Endothelial cell (in vitro differentiated cells): ENCODE measurements around the gene ETFA. TPM values are rescaled to one million over a fixed set of nuclear protein-coding genes. Genes with fewer than 3 reads are reported as not detected.

Experiments used
- DNase-seq: peaks from one replicate; pipeline ENCODE4 v3.0.0; 2021; ENCODE audit warnings: low spot score
- H3K27ac Mint-ChIP-seq: one replicate; pipeline ENCODE4 v1.8.0; 2021; ENCODE audit warnings: mixed read lengths, inconsistent platforms; ENCODE audit not compliant: unreplicated experiment
- H3K27me3 Mint-ChIP-seq: one replicate; pipeline ENCODE4 v1.8.0; 2021; ENCODE audit warnings: mild to moderate bottlenecking, moderate library complexity, mixed read lengths, inconsistent platforms; ENCODE audit not compliant: unreplicated experiment
- H3K36me3 Mint-ChIP-seq: one replicate; pipeline ENCODE4 v1.8.0; 2021; ENCODE audit warnings: mild to moderate bottlenecking, low read depth, mixed read lengths, inconsistent platforms; ENCODE audit not compliant: unreplicated experiment
- H3K4me1 Mint-ChIP-seq: one replicate; pipeline ENCODE4 v1.8.0; 2021; ENCODE audit warnings: mild to moderate bottlenecking, mixed read lengths, inconsistent platforms; ENCODE audit not compliant: unreplicated experiment
- H3K4me3 Mint-ChIP-seq: one replicate; pipeline ENCODE4 v1.8.0; 2021; ENCODE audit warnings: mild to moderate bottlenecking, mixed read lengths, inconsistent platforms; ENCODE audit not compliant: unreplicated experiment
- H3K9me3 Mint-ChIP-seq: one replicate; pipeline ENCODE4 v1.8.0; 2021; ENCODE audit warnings: mixed read lengths, inconsistent platforms; ENCODE audit not compliant: unreplicated experiment
- total RNA-seq: library from RNA; stranded (reverse); fragmentation: NEBNext Ultra II Directional; extraction: Animal tissue kit (Norgen Biotek cat#: 25700); gene quantifications from one replicate; pipeline ENCODE4 v1.2.1, GENCODE V29; 2021; ENCODE audit not compliant: unreplicated experiment
- TF ChIP-seq, protein P1 (sequence below): fragments of 200-600 bp; sonication (generic); IDR thresholded peaks from one replicate; pipeline ENCODE4 v1.5.0; 2021; ENCODE audit warnings: antibody characterized with exemption; ENCODE audit not compliant: unreplicated experiment

Gene ETFA
- total RNA-seq, 1 donor from 2014 or later: 103 TPM

DNA sequence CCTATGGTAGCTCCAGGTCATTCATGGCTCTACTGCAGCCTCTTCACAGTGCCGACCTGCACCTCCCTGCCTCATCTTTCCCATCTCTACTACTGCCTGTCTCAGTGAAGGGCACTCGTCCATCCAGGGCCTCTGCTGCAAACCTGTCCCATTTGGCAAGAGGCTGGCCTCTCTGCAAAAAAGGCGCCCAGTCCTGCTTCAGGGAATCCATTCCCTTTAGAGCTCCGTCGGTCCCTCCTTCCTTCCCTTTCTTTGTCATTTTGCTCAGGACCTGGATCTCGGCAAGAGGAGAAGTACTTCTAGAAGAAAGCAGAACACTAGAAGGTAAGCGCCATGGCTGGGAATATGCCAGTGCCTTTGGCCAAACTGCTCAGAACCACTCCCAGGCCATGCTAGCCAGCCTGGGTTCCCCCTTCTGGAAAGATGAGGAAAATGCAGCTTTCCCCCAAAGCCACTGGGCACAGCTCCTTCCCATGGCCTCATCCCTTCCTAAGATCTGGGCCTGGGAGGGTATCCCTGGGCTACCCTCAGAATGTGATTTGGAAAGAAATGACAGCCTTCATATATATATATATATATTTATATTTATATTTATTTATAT, 18.9 kb upstream of the ETFA start:
- Mint-ChIP-seq H3K9me3 (no peaks in the 10 kb centered on the region), H3K27me3 (peaks cover 6% of the 10 kb centered on the region), H3K27ac (no peak overlapping the region), H3K4me3 (no peak overlapping the region), H3K36me3 (no peaks in the 10 kb centered on the region), H3K4me1 (peaks cover 3% of the 10 kb centered on the region)
- TF ChIP-seq, protein P1, sequence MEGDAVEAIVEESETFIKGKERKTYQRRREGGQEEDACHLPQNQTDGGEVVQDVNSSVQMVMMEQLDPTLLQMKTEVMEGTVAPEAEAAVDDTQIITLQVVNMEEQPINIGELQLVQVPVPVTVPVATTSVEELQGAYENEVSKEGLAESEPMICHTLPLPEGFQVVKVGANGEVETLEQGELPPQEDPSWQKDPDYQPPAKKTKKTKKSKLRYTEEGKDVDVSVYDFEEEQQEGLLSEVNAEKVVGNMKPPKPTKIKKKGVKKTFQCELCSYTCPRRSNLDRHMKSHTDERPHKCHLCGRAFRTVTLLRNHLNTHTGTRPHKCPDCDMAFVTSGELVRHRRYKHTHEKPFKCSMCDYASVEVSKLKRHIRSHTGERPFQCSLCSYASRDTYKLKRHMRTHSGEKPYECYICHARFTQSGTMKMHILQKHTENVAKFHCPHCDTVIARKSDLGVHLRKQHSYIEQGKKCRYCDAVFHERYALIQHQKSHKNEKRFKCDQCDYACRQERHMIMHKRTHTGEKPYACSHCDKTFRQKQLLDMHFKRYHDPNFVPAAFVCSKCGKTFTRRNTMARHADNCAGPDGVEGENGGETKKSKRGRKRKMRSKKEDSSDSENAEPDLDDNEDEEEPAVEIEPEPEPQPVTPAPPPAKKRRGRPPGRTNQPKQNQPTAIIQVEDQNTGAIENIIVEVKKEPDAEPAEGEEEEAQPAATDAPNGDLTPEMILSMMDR: no peak
- DNase-seq: no peak

DNA sequence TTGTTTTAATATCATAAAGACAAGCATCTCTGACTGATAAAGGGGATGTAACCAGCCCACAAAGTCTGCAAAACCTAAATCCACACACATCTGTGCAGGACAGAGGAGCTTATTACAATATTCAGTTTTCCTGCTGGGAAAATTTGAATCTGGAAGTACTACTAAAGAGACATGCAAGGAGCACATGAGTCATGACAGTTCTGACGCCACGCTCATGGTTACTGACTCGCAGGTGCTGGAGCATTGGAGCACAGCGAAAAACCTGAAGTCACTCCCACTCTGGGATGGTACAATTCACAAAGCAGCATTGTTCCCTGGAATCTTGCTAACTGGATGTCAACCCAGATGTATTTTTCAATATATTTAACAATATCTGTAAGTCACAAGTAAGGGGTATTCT, 17.7 kb upstream of the ETFA start:
- H3K27me3 Mint-ChIP-seq: peaks cover 3% of the 10 kb centered on the region
- peaks cover under 1% of the 10 kb centered on the region for H3K4me1 Mint-ChIP-seq
- H3K4me3 Mint-ChIP-seq: no peak overlapping the region

DNA sequence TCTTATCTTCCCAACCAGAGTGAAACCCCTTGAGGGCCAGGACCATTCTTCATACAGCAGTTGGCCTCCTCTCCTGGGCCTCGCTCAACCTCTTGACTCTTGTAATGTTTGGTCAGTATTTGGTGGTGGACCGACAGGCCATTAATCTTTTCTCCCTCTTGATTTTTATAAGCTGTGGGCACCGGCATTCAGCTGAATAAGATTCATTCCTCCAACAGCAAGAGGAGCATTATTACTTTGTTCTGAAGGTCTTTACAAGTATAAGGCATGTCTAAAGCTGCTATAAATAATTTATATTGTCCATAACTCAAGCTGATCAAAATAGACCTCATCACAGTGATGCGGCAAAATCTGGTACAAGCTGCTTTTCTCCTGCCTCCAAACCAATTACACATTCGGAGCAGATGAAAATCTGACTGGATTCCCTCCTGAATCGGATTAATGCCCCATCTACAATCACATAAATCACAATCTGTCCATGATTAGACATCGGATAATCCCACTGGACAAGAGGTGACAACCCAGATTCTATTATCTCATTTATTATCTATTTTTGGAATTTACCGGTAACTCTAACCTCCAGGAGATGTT, 16.9 kb upstream of the ETFA start:
- Mint-ChIP-seq H3K27me3 (no peaks in the 10 kb centered on the region), H3K4me1 (no peaks in the 10 kb centered on the region), H3K9me3 (no peaks in the 10 kb centered on the region), H3K27ac (no peak overlapping the region), H3K4me3 (no peak overlapping the region), H3K36me3 (no peaks in the 10 kb centered on the region)
- TF ChIP-seq, protein P1: no peak
- no peak for DNase-seq

More for the DNA sequence above, 17.7 kb upstream of the ETFA start:
- DNase-seq: no peak
- H3K36me3 Mint-ChIP-seq: no peaks in the 10 kb centered on the region
- TF ChIP-seq, protein P1: no peak
- no peaks in the 10 kb centered on the region for H3K9me3 Mint-ChIP-seq
- H3K27ac Mint-ChIP-seq: no peak overlapping the region

DNA sequence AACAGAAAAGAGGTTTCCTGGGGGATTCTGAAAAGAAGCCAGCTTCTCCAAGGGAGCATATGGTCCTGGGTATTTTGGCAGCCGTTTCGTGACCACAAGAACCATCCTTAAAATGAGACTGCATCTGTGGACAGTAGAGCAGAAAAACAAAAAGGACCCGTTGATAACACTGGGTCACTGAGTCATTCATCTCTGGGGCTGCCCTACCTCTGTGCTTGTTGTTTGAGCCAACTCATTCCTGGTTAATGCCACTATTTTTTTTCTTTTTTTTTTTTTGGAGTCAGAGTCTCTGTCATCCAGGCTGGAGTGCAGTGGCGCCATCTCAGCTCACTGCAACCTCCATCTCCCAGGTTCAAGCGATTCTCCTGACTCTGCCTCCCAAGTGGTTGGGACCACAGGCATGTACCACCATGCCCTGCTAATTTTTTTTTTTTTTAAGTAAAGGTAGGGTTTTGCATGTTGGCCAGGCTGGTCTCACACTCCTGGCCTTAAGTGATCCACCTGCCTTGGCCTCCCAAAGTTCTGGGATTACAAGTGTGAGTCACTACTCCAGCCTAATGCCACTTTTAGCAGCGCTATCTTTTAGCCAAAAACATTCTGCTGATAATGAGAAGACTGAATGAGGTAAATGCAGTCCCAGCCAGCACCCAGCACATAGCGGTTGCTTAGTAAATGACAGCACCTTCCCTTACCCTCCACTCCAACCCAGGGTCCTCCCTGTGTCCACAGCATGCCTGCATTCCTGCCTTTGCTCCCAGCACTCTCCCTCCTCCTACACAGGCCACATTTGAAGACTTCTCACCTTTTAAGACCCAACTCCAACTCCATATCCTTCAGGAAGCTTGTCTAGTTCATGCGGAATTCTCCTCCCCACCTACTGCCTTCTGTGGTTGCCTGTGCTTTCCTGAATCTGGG, 16.2 kb upstream of the ETFA start:
- Mint-ChIP-seq H3K36me3 (no peaks in the 10 kb centered on the region), H3K9me3 (no peaks in the 10 kb centered on the region), H3K27ac (no peak overlapping the region), H3K4me1 (no peaks in the 10 kb centered on the region), H3K4me3 (no peak overlapping the region), H3K27me3 (no peaks in the 10 kb centered on the region)
- DNase-seq: no peak
- TF ChIP-seq, protein P1: no peak
